Body of pancreas (tissue), 4 donors: Measurements from ENCODE around the gene DEDD2. TPM values are rescaled to one million over a fixed set of nuclear protein-coding genes. Genes with fewer than 3 reads are reported as not detected.

ENCODE experiments used
- ATAC-seq: fragments of 150-250 bp; one replicate; pipeline ENCODE4 v1.9.1; 2016
- DNase-seq, 4 donors: peaks; one replicate each; pipeline ENCODE4 v3.0.0-alpha.2; 2019
- H3K27ac ChIP-seq, 4 donors: fragments of 200-600 bp; sonication (generic); 1 replicate in 3 of 4; 2 replicates in 1 of 4; pipeline versions ENCODE4 v1.5.1 to v1.6.1; 2016 to 2019; ENCODE audit warnings: mild to moderate bottlenecking in 1 of 4, mixed read lengths in 1 of 4, moderate library complexity in 1 of 4
- H3K27me3 ChIP-seq, 2 donors: fragments of 200-600 bp; sonication (generic); one replicate each; pipeline ENCODE4 v1.6.0; 2016; ENCODE audit warnings: mild to moderate bottlenecking in 1 of 2
- H3K36me3 ChIP-seq, 2 donors: fragments of 200-600 bp; sonication (generic); replicated peaks in 1 of 2; 2 replicates each; pipeline ENCODE4 v1.5.1; 2016; ENCODE audit warnings: low read depth in 2 of 2; ENCODE audit not compliant: insufficient read depth in 1 of 2
- H3K4me1 ChIP-seq: fragments of 200-600 bp; sonication (generic); one replicate; pipeline ENCODE4 v1.6.0; 2016
- H3K4me3 ChIP-seq, 2 donors: fragments of 200-600 bp; sonication (generic); 1 replicate in 1 of 2; 2 replicates in 1 of 2; pipeline ENCODE4 v1.5.1; 2016 to 2019
- H3K9me3 ChIP-seq, 3 donors: fragments of 200-600 bp; sonication (generic); 1 replicate in 2 of 3; 2 replicates in 1 of 3; pipeline ENCODE4 v1.5.1; 2016
- POLR2A ChIP-seq, 3 donors: fragments of 450-650 bp; IDR thresholded peaks; one replicate each; pipeline ENCODE4 v1.6.1; 2016; ENCODE audit warnings: antibody characterized with exemption in 3 of 3, mild to moderate bottlenecking in 2 of 3
- whole genome bisulfite sequencing, 2 donors: methylation state at CpG; one replicate each; pipeline ENCODE4 v1.1.5; 2017; 5-methylcytosine and 5-hydroxymethylcytosine counted together
- intact Hi-C: fragments of 100-400 bp; cut with DNase I; formaldehyde crosslinking; loops from one replicate; pipeline ENCODE4 v1.15.1; 2023
- total RNA-seq, 2 donors: library from RNA; depleted of rRNA; stranded (reverse); fragments of >200 nt; gene quantifications; one replicate each; pipeline ENCODE4 v1.1.0, GENCODE V29; 2016
- TF ChIP-seq, protein P1 (sequence below), 7 experiments: fragments of 450-650 bp in 4 of 7; fragments of 200-600 bp in 3 of 7; sonication (generic) in 3 of 7; IDR thresholded peaks; one replicate each; pipeline ENCODE4 v1.5.1; 2016 to 2019; ENCODE audit warnings: antibody characterized with exemption in 7 of 7

Gene DEDD2
- total RNA-seq, 2 donors from 2014 or later, result 34.8 to 44.2 TPM

DNA sequence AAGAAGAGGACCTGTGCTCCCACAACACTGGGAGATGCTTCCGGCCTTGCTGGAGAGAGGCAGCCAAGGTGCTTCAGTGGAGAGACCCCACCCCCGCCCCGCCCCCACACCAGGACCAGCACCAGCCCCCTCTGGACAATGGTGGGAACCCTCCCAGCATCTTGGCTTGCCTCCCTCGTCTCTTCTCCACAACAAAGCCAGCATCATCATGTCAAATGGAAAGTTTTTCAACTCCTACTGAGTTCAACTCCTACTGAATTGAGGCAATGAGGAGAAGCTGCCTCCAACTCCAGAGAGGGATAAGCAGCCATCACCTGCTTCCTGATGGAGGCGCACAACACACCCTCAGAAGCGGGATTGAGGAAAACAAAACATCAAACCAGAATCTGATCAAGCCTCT is 12.8 kb downstream of the DEDD2 start:
- Histone ChIP-seq H3K4me1 (peaks cover 7% of the 10 kb centered on the region), H3K4me3 (no peak overlapping the region), H3K9me3 (no peaks in the 10 kb centered on the region), H3K27ac (no peak overlapping the region), H3K36me3 (peaks cover 9 to 46% of the 10 kb centered on the region in 2 donors), H3K27me3 (no peaks in the 10 kb centered on the region)
- WGBS, 2 donors, result 80 to 97% methylated on average over 4 to 5 of the region's 6 CpGs
- TF ChIP-seq, protein P1, sequence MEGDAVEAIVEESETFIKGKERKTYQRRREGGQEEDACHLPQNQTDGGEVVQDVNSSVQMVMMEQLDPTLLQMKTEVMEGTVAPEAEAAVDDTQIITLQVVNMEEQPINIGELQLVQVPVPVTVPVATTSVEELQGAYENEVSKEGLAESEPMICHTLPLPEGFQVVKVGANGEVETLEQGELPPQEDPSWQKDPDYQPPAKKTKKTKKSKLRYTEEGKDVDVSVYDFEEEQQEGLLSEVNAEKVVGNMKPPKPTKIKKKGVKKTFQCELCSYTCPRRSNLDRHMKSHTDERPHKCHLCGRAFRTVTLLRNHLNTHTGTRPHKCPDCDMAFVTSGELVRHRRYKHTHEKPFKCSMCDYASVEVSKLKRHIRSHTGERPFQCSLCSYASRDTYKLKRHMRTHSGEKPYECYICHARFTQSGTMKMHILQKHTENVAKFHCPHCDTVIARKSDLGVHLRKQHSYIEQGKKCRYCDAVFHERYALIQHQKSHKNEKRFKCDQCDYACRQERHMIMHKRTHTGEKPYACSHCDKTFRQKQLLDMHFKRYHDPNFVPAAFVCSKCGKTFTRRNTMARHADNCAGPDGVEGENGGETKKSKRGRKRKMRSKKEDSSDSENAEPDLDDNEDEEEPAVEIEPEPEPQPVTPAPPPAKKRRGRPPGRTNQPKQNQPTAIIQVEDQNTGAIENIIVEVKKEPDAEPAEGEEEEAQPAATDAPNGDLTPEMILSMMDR (IDR thresholded peaks at IDR 0.05), result no peak
- ATAC-seq (no peak), DNase-seq (no peak)
- intact Hi-C loops, result no loop called here

DNA sequence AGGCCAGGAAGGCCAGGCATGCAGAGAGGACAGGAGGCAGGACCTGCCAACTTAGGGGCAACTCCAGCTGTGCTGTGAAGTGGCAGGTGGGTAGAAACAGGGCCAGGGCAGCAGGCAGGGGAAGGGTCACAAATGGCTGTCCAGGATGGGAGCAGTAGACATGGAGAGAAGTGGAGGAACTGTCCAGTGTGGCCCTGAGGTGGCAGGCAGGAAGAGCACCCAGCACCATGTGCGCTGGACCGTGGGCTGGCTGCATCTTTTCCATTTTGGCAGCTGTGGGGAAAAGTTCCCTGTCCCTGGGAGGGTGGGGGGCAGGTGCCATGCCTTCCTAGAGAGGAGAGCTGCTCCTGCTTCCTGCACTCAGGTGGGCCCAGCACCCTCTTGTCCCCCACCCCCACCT is 13.8 kb downstream of the DEDD2 start:
- ATAC-seq (no peak), DNase-seq (no peak)
- WGBS, 2 donors, result 80 to 92% methylated on average over 2 of the region's 2 CpGs
- Histone ChIP-seq H3K4me3 (no peak overlapping the region), H3K4me1 (peaks cover 4% of the 10 kb centered on the region), H3K36me3 (peaks cover 12 to 44% of the 10 kb centered on the region in 2 donors), H3K27ac (no peak overlapping the region), H3K27me3 (no peaks in the 10 kb centered on the region), H3K9me3 (no peaks in the 10 kb centered on the region)
- intact Hi-C loops, result no loop called here
- no peak for TF ChIP-seq POLR2A (IDR thresholded peaks at IDR 0.05)
- TF ChIP-seq, protein P1 (IDR thresholded peaks at IDR 0.05), result no peak

- Histone ChIP-seq H3K27ac (peak overlapping the region in 1 of 4 donors; percentile 75), H3K9me3 (no peaks in the 10 kb centered on the region), H3K27me3 (no peaks in the 10 kb centered on the region), H3K4me3 (no peak overlapping the region), H3K36me3 (peaks cover 9 to 39% of the 10 kb centered on the region in 2 donors), H3K4me1 (no peaks in the 10 kb centered on the region)
- ATAC-seq, result no peak
- no peak for DNase-seq
- no peak for TF ChIP-seq POLR2A (IDR thresholded peaks at IDR 0.05)
- intact Hi-C loops, result no loop called here
- WGBS, 2 donors, result 68 to 76% methylated on average over 5 of the region's 5 CpGs
These were observed 15.1 kb downstream of the DEDD2 start for GRCh38 chr19:42202290-42202880.

- H3K9me3 ChIP-seq, result no peaks in the 10 kb centered on the region
- ATAC-seq (no peak), DNase-seq (peak in 1 of 4 donors; percentile 63)
- TF ChIP-seq, protein P1 (IDR thresholded peaks at IDR 0.05), result no peak
- TF ChIP-seq POLR2A (IDR thresholded peaks at IDR 0.05), result no peak
- peaks cover 9 to 32% of the 10 kb centered on the region in 2 donors for H3K36me3 ChIP-seq
- H3K27ac ChIP-seq, result peak overlapping the region in 1 of 4 donors; percentile 75
- H3K4me1 ChIP-seq, result no peaks in the 10 kb centered on the region
- 60 to 78% methylated on average over 5 to 6 of the region's 6 CpGs for WGBS, 2 donors
- intact Hi-C loops, result no loop called here
- H3K4me3 ChIP-seq, result no peak overlapping the region
- H3K27me3 ChIP-seq, result no peaks in the 10 kb centered on the region
These were observed 15.8 kb downstream of the DEDD2 start for GRCh38 chr19:42201489-42202289.

DNA sequence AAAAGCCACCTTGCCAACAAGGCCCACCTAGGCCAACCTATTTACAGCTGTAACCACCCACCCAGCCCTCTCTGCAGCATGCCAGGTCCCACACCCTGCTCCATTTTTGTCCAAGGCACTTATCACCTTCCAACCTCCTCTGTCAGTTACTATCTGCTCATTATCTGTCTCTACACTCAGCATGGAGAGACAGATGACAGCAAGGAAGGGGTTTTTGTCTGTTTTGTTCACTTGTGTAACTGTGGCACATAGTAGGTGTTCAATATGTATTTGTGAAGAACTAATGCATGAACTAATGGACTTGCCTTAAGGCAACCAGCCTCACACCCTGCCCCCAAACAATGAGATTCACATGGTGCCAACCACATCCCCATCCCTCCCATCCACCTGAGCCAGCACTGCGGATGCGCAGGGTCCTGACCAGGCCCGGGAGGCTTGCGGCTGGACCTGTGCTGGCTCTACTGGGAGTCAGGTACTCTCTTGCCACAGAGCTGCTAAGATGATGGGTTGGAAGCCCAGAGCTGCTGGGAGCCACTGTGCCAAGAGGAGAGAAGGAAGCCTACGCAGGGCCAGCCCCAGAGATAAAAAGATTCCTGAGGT is 17.3 kb downstream of the DEDD2 start:
- Histone ChIP-seq H3K36me3 (peaks cover 9 to 29% of the 10 kb centered on the region in 2 donors), H3K4me1 (no peaks in the 10 kb centered on the region), H3K27ac (no peak overlapping the region), H3K9me3 (no peaks in the 10 kb centered on the region), H3K27me3 (no peaks in the 10 kb centered on the region), H3K4me3 (no peak overlapping the region)
- WGBS, 2 donors, result 79 to 95% methylated on average over 4 to 5 of the region's 5 CpGs
- ATAC-seq (no peak), DNase-seq (no peak)
- no peak for TF ChIP-seq POLR2A (IDR thresholded peaks at IDR 0.05)
- intact Hi-C loops, result no loop called here
